ENCODE data around the gene BCO2. TPM values are rescaled to one million over a fixed set of nuclear protein-coding genes. Genes with fewer than 3 reads are reported as not detected.

BCO2 gene
- total and polyA plus RNA-seq, 10 of the 15 experiments (the other 5 are each of a cell fraction or from before 2014, with no cell fraction given) = 0.29 to 1.0 (median 0.57) TPM

GRCh38 chr11:112156956-112157766, 18.2 kb upstream of the BCO2 start:
- SMC1A ChIA-PET (ENCODE audit: uncharacterized antibody, unreplicated experiment) = interaction anchor here (1.1 kb wide), 1 partner anchor 43 kb away, joined by 3 read pairs; no protein-coding TSS in a partner anchor
- TF ChIP-seq NRF1 (conservative IDR thresholded peaks at IDR 0.05; ENCODE audit: low read depth, low read length) = no peak
- TF ChIP-seq NFYA (IDR thresholded peaks at IDR 0.05; ENCODE audit: borderline replicate concordance, low read depth, low read length) = no peak
- no peak for TF ChIP-seq TAF1 (IDR thresholded peaks at IDR 0.05; ENCODE audit: borderline replicate concordance, low read depth, low read length)
- no peak for TF ChIP-seq BRCA1 (IDR thresholded peaks at IDR 0.05; ENCODE audit: low read depth, low read length)
- TF ChIP-seq MAX (IDR thresholded peaks at IDR 0.05; ENCODE audit: low read depth, low read length) = no peak
- TF ChIP-seq RFX5 (IDR thresholded peaks at IDR 0.05; ENCODE audit: low read depth, low read length) = no peak
- no peak for TF ChIP-seq SPI1 (IDR thresholded peaks at IDR 0.05; ENCODE audit: borderline replicate concordance, insufficient read depth, low read depth, low read length)
- no peak for TF ChIP-seq ZBED1 (IDR thresholded peaks at IDR 0.05; ENCODE audit: borderline replicate concordance)
- Histone ChIP-seq H3K4me1 (ENCODE audit: control insufficient read depth, insufficient read depth, low read length) (no peaks in the 10 kb centered on the region), H3K79me2 (ENCODE audit: control insufficient read depth, insufficient read depth, low read length) (no peaks in the 10 kb centered on the region), H3K4me2 (ENCODE audit: control insufficient read depth, insufficient read depth) (no peak overlapping the region), H3K9ac (ENCODE audit: control insufficient read depth, insufficient read depth, low read length) (no peak overlapping the region), H3K27me3 (replicated peaks in 1 of 2; ENCODE audit: control insufficient read depth in 2 of 2, insufficient read depth in 2 of 2, low read length in 1 of 2) (no peaks in the 10 kb centered on the region), H2AFZ (ENCODE audit: control insufficient read depth, low read depth, low read length) (no peak overlapping the region), H3K36me3 (ENCODE audit: control insufficient read depth in 2 of 2, insufficient read depth in 2 of 2, low read length in 1 of 2) (no peaks in the 10 kb centered on the region), H3K9me3 (replicated peaks; ENCODE audit: control insufficient read depth, insufficient read depth, low read length) (no peaks in the 10 kb centered on the region), H4K20me1 (ENCODE audit: control insufficient read depth, insufficient read depth) (no peaks in the 10 kb centered on the region), H3K27ac (ENCODE audit: control insufficient read depth, insufficient read depth) (no peak overlapping the region), H3K4me3 (no peak overlapping the region)
- intact Hi-C loops (cut with micrococcal nuclease; ENCODE audit: unreplicated experiment) (no loop called here), in situ Hi-C loops (cut with MboI) (no loop called here)
- POLR2A ChIA-PET = no interaction called here
- ATAC-seq (peak; percentile 49), DNase-seq (ENCODE audit: low read depth, low spot score) (no peak), FAIRE-seq (no peak)
- WGBS (ENCODE audit: insufficient coverage, insufficient replicate concordance, low lambda C conversion rate, missing lambda C conversion rate) = 49% methylated on average over 4 of the region's 4 CpGs
- RAD21 ChIA-PET (ENCODE audit: unreplicated experiment) = no interaction called here
- no TSS peak for BruUV-seq (replicated peaks)
- CTCF ChIA-PET = interaction anchor here (0.9 to 1.8 kb wide), 4 partner anchors 12 to 315 kb away, joined by 3 to 8 read pairs (median 4); partner anchors contain the start of gene BCO2

Measured in GM12878 (cell line).